ENCODE results near the gene PEF1. TPM values are rescaled to one million over a fixed set of nuclear protein-coding genes. Genes with fewer than 3 reads are reported as not detected.

Gene PEF1
- total RNA-seq, 1 donor from 2014 or later = 38.9 TPM

DNA sequence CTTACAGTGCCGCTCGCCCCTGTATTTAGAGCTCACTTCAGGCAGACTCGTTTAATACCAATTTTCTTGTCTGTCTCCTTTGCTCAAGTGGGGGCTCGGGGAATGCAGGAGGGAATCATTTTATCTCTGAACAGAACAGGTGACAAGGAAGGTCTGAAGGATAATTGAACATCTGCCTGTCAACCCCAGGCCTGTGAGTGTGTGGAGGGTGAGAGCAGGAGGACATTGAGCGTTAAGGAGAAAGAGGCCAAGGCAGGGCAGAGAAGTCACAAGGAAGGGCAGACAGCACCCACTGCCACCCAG lies 9.7 kb upstream of the PEF1 start:
- no peaks in the 10 kb centered on the region for H3K36me3 Mint-ChIP-seq (ENCODE audit: unreplicated experiment)
- no peaks in the 10 kb centered on the region for H3K27me3 Mint-ChIP-seq (ENCODE audit: unreplicated experiment)
- peaks cover 2% of the 10 kb centered on the region for H3K9me3 Mint-ChIP-seq (ENCODE audit: unreplicated experiment)
- no peak overlapping the region for H3K4me3 Mint-ChIP-seq (ENCODE audit: unreplicated experiment)
- peaks cover 19% of the 10 kb centered on the region for H3K4me1 Mint-ChIP-seq (ENCODE audit: low read depth, unreplicated experiment)
- no peak overlapping the region for H3K27ac Mint-ChIP-seq (ENCODE audit: unreplicated experiment)
- no peak for TF ChIP-seq CTCF (IDR thresholded peaks at IDR 0.05; ENCODE audit: partially characterized antibody, unreplicated experiment)
- no peak for DNase-seq

- Mint-ChIP-seq H3K9me3 (ENCODE audit: unreplicated experiment) (peaks cover 2% of the 10 kb centered on the region), H3K36me3 (ENCODE audit: unreplicated experiment) (no peaks in the 10 kb centered on the region), H3K27ac (ENCODE audit: unreplicated experiment) (no peak overlapping the region), H3K4me1 (ENCODE audit: low read depth, unreplicated experiment) (peaks cover 17% of the 10 kb centered on the region), H3K27me3 (ENCODE audit: unreplicated experiment) (no peaks in the 10 kb centered on the region), H3K4me3 (ENCODE audit: unreplicated experiment) (no peak overlapping the region)
- no peak for DNase-seq
- no peak for TF ChIP-seq CTCF (IDR thresholded peaks at IDR 0.05; ENCODE audit: partially characterized antibody, unreplicated experiment)
Measured at GRCh38 chr1:31653717-31654473, 9.2 kb upstream of the PEF1 start.

DNA sequence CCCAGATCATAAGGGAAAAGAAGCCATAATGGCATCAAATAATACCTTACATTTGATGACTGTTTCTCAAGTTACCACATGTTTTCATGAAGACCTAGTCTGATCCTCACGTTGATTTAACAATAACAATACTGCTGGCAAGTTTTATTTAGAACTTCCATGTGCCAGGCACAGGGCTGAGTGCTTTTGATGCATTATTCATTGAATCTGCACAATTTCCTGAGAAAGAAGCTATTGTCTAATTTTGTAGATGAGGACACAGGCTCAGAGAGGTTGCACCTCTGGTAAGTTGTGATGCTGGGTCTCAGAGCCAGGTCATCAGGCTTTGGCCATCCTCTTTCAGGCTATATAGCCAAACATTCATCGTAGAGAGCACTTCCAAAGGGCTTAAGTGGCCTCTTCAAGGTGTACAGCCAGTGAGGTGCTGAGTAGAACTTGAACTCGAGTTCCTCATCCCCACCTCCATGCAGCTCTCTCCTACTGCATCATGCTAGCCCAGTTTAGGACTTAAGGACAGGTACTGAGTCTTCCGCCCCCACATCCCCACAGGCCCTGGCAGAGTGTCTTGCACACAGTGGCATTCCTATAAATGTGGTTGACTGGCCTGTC lies 8.3 kb upstream of the PEF1 start:
- H3K27me3 Mint-ChIP-seq (ENCODE audit: unreplicated experiment) = no peaks in the 10 kb centered on the region
- peaks cover 2% of the 10 kb centered on the region for H3K9me3 Mint-ChIP-seq (ENCODE audit: unreplicated experiment)

GRCh38 chr1:31651766-31652165 lies 7.1 kb upstream of the PEF1 start:
- Mint-ChIP-seq H3K36me3 (ENCODE audit: unreplicated experiment) (no peaks in the 10 kb centered on the region), H3K27ac (ENCODE audit: unreplicated experiment) (no peak overlapping the region), H3K27me3 (ENCODE audit: unreplicated experiment) (no peaks in the 10 kb centered on the region)

More for the DNA sequence above, 8.3 kb upstream of the PEF1 start:
- no peak for TF ChIP-seq CTCF (IDR thresholded peaks at IDR 0.05; ENCODE audit: partially characterized antibody, unreplicated experiment)
- H3K4me3 Mint-ChIP-seq (ENCODE audit: unreplicated experiment) = no peak overlapping the region
- H3K27ac Mint-ChIP-seq (ENCODE audit: unreplicated experiment) = no peak overlapping the region
- DNase-seq = no peak
- H3K36me3 Mint-ChIP-seq (ENCODE audit: unreplicated experiment) = no peaks in the 10 kb centered on the region
- peaks cover 17% of the 10 kb centered on the region for H3K4me1 Mint-ChIP-seq (ENCODE audit: low read depth, unreplicated experiment)

More at GRCh38 chr1:31651766-31652165, 7.1 kb upstream of the PEF1 start:
- no peak for TF ChIP-seq CTCF (IDR thresholded peaks at IDR 0.05; ENCODE audit: partially characterized antibody, unreplicated experiment)
- DNase-seq = no peak
- Mint-ChIP-seq H3K4me1 (ENCODE audit: low read depth, unreplicated experiment) (peaks cover 14% of the 10 kb centered on the region), H3K4me3 (ENCODE audit: unreplicated experiment) (no peak overlapping the region), H3K9me3 (ENCODE audit: unreplicated experiment) (peaks cover 2% of the 10 kb centered on the region)

All from glutamatergic neuron (in vitro differentiated cells).